HFFc6 (cell line): Measurements from ENCODE around the gene IAH1. TPM values are rescaled to one million over a fixed set of nuclear protein-coding genes. Genes with fewer than 3 reads are reported as not detected.

Experiments used
- DNase-seq: peaks from one replicate; pipeline ENCODE4 v3.0.0-alpha.2; 2018
- H3K27ac Mint-ChIP-seq: 2 replicates; pipeline ENCODE4 v1.8.0; 2020; ENCODE audit warnings: mild to moderate bottlenecking, mixed read lengths
- H3K27me3 Mint-ChIP-seq: 2 replicates; pipeline ENCODE4 v1.8.0; 2021; ENCODE audit warnings: mild to moderate bottlenecking, moderate library complexity, mixed read lengths; ENCODE audit not compliant: insufficient read depth
- H3K36me3 Mint-ChIP-seq: 2 replicates; pipeline ENCODE4 v1.8.0; 2021; ENCODE audit warnings: low read depth, mixed read lengths
- H3K4me1 Mint-ChIP-seq: 2 replicates; pipeline ENCODE4 v1.8.0; 2020; ENCODE audit warnings: low read depth, mixed read lengths
- H3K4me3 Mint-ChIP-seq: 2 replicates; pipeline ENCODE4 v1.8.0; 2020; ENCODE audit warnings: mild to moderate bottlenecking, moderate library complexity, mixed read lengths
- H3K9me3 Mint-ChIP-seq: 2 replicates; pipeline ENCODE4 v1.8.0; 2020; ENCODE audit warnings: mild to moderate bottlenecking, mixed read lengths
- CTCF ChIP-seq: fragments of 200-600 bp; sonication (generic); IDR thresholded peaks from 2 replicates; pipeline ENCODE4 v1.5.0; 2021; ENCODE audit warnings: antibody characterized with exemption, mild to moderate bottlenecking
- total RNA-seq, 6 experiments: library from RNA; stranded (reverse); fragmentation: NEBNext Ultra II Directional; extraction: Animal tissue kit (Norgen Biotek cat#: 25700); gene quantifications; 2 replicates in 1 of 6; 3 replicates in 5 of 6; pipeline ENCODE4 v1.2.3, GENCODE V29; 2021

The IAH1 gene
- total RNA-seq, 6 experiments from 2014 or later: 65.5 to 79.0 (median 71.0) TPM

GRCh38 chr2:9463698-9464034 is 10.7 kb upstream of the IAH1 start:
- Mint-ChIP-seq H3K27ac (no peak overlapping the region), H3K27me3 (peaks cover 5% of the 10 kb centered on the region; the same call in 1 of the 2 replicates), H3K36me3 (peaks cover 15% of the 10 kb centered on the region), H3K4me3 (no peak overlapping the region), H3K4me1 (no peaks in the 10 kb centered on the region; the same call in none of the 2 replicates), H3K9me3 (no peaks in the 10 kb centered on the region)
- no peak for DNase-seq
- no peak for TF ChIP-seq CTCF

GRCh38 chr2:9465170-9465569 is 9.2 kb upstream of the IAH1 start:
- peaks cover 5% of the 10 kb centered on the region; the same call in 1 of the 2 replicates for H3K27me3 Mint-ChIP-seq
- no peaks in the 10 kb centered on the region for H3K9me3 Mint-ChIP-seq
- no peaks in the 10 kb centered on the region; the same call in none of the 2 replicates for H3K4me1 Mint-ChIP-seq
- H3K27ac Mint-ChIP-seq: no peak overlapping the region
- TF ChIP-seq CTCF: no peak
- H3K36me3 Mint-ChIP-seq: peaks cover 11% of the 10 kb centered on the region
- no peak for DNase-seq
- no peak overlapping the region for H3K4me3 Mint-ChIP-seq

DNA sequence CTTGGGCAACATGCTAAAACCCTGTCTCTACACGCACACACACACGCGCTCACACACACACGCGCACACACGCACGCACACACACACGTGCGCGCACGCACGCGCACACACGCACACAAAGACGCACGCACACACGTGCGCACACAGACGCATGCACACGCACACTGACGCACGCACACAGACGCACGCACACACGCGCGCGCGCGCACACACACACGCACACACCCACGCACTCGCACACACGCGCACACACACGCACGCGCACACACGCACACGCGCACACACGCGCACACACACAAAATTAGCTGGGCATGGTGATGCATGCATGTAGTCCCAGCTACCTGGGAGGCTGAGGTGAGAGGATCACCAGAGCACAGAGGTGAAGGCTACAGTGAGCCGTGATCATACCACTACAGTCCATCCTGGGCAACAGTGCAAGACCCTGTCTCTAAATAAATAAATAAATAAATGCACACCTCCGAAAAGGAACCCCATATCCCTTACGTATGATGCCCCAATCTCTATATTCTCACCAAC is 8.1 kb upstream of the IAH1 start:
- no peak for TF ChIP-seq CTCF
- H3K27ac Mint-ChIP-seq: no peak overlapping the region
- no peak for DNase-seq
- H3K27me3 Mint-ChIP-seq: peaks cover 5% of the 10 kb centered on the region; the same call in 1 of the 2 replicates
- H3K4me1 Mint-ChIP-seq: no peaks in the 10 kb centered on the region; the same call in none of the 2 replicates
- no peaks in the 10 kb centered on the region for H3K9me3 Mint-ChIP-seq
- H3K36me3 Mint-ChIP-seq: peaks cover 8% of the 10 kb centered on the region
- H3K4me3 Mint-ChIP-seq: no peak overlapping the region

- no peak for DNase-seq
- H3K4me3 Mint-ChIP-seq: no peak overlapping the region
These were observed 6.7 kb upstream of the IAH1 start for GRCh38 chr2:9467687-9468086.

GRCh38 chr2:9471206-9471605 is 3.1 kb upstream of the IAH1 start:
- DNase-seq: no peak
- Mint-ChIP-seq H3K9me3 (no peaks in the 10 kb centered on the region), H3K27me3 (peaks cover under 1% of the 10 kb centered on the region; the same call in 1 of the 2 replicates), H3K36me3 (peaks cover 27% of the 10 kb centered on the region), H3K27ac (no peak overlapping the region), H3K4me1 (peaks cover 7% of the 10 kb centered on the region), H3K4me3 (no peak overlapping the region)
- TF ChIP-seq CTCF: no peak

More at GRCh38 chr2:9467687-9468086, 6.7 kb upstream of the IAH1 start:
- H3K27me3 Mint-ChIP-seq: peaks cover 5% of the 10 kb centered on the region; the same call in 1 of the 2 replicates
- TF ChIP-seq CTCF: no peak
- H3K9me3 Mint-ChIP-seq: no peaks in the 10 kb centered on the region
- H3K4me1 Mint-ChIP-seq: no peaks in the 10 kb centered on the region; the same call in none of the 2 replicates
- no peak overlapping the region for H3K27ac Mint-ChIP-seq
- peaks cover 19% of the 10 kb centered on the region for H3K36me3 Mint-ChIP-seq
